GM12874 (cell line): Measurements from ENCODE around the gene ITGB2.

Source experiments
- TF ChIP-seq, protein P1 (sequence below): IDR thresholded peaks from 2 replicates; pipeline ENCODE4 v1.5.1; 2011; ENCODE audit warnings: low read depth, mild to moderate bottlenecking, control low read depth, low read length, moderate library complexity; ENCODE audit not compliant: insufficient read depth

The ITGB2 gene

DNA sequence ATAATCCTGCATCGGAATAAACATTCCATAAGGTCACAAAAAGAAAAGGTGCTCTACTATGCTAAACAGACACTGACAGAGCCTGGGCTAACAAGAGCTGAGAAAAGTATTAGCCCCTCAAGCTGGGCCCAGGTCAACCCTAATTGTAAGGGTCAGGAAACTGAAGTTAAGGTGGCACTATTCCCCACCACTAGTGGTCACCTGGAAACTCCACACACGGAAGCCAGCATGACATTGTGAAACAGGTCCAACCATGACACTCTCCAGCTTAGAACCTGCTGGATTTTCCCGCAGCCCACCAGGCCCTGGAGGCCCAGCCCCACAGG lies 48.4 kb downstream of the ITGB2 start:
- TF ChIP-seq, protein P1, sequence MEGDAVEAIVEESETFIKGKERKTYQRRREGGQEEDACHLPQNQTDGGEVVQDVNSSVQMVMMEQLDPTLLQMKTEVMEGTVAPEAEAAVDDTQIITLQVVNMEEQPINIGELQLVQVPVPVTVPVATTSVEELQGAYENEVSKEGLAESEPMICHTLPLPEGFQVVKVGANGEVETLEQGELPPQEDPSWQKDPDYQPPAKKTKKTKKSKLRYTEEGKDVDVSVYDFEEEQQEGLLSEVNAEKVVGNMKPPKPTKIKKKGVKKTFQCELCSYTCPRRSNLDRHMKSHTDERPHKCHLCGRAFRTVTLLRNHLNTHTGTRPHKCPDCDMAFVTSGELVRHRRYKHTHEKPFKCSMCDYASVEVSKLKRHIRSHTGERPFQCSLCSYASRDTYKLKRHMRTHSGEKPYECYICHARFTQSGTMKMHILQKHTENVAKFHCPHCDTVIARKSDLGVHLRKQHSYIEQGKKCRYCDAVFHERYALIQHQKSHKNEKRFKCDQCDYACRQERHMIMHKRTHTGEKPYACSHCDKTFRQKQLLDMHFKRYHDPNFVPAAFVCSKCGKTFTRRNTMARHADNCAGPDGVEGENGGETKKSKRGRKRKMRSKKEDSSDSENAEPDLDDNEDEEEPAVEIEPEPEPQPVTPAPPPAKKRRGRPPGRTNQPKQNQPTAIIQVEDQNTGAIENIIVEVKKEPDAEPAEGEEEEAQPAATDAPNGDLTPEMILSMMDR, result no peak

DNA sequence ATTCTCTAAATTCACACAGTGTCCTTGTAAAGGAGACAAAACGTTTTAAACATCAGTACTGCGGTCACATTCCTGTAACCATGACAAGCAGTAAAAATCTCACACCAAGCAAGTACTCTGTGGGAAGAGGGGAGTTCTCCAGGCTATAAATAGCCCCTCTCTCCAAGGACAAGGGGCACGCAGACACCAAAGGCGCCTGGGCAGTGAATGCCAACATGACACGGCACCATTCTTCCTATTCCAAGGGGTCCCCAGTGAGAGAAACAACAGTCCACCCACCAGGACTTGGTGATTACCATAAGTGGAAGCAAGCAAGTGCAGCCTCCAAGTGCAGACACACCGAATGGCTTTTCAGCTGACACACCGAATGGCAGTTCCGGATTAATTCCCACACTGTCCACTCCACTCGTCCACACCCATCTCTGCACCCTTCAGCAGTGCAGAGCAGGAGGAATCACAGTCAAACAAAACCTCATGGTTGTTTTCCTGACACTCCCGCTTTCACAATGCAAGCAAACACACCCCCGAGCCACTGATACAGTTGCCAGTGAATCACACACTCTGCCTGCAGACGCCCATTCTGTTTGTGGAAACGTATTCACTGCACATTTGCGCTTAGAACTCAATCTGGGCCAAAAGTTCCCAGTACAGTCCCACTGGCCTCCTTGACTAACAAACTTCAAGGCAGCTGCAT lies 49.0 kb downstream of the ITGB2 start:
- TF ChIP-seq, protein P1, result no peak

DNA sequence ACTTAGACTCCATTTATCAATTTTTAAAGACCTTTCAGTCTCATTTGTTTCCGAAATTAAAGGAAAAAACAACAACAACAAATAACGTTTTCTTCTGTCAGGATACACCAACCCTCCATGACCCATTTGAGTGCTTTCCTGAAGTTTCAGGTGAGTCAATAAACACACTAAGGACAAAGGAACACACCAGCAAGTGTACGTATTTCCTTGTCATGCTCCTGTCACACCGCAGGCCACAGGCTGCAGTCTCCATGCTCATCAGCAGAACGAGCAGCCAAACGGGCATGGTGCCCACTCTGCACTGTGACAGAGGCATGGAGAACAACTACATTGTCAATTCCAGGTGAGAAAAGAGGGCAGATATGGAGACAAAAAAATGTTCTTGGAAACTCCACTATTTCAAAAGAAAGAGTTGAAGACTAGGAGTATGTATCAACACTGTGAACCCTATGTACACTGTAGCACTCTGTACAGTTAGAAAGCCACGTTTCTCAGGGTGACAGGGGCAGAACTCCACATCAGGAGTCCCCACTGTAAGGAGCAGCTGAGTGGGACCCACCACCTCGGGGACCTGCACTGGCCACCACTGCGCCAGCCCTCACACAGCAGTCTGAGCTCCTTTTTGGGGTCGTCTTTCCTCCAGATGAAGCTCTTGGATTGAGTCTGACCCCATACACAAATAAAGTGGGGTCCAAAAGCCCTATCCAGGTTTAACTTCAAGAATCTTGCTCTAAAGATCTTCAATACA lies 49.8 kb downstream of the ITGB2 start:
- TF ChIP-seq, protein P1, result no peak

DNA sequence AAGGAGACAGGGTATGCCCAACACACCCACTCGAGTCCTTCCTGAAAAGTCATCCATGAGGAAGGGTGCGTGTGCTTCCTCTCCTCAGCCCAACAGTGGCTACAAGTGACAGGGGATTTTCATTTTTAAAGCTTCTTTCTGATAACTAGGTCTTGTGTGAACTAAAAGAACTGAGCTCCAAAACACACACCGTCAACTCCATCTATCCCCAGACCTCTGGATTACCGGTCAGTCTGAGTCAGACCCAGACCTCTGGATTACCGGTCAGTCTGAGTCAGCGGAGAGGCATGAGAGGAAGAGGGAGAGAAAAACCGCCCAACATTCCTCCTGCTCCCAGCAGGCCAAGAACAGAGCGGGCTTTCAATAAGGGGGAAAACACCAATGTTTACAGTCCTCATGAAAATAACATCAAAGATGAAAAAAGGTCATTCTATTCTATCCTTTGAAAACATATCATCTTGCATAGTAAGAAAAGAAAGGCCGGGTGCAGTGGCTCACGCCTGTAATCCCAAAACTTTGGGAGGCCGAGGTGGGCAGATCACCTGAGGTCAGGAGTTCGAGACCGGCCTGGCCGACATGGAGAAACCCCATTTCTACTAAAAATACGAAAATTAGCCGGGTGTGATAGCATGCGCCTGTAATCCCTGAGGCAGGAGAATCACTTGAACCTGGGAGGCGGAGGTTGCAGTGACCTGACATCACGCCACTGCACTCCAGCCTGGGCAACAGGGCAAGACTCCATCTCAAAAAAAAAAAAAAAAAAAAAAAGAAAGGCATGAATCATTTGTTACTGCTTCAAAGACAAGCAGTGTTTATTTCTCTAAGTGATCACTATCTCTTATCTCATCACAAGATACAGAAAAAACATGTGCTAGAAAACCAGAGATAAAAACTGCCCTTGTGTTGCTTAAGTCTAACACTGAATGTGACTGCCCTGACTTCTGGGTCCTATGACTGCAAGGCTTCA lies 50.6 kb downstream of the ITGB2 start:
- TF ChIP-seq, protein P1, result no peak

DNA sequence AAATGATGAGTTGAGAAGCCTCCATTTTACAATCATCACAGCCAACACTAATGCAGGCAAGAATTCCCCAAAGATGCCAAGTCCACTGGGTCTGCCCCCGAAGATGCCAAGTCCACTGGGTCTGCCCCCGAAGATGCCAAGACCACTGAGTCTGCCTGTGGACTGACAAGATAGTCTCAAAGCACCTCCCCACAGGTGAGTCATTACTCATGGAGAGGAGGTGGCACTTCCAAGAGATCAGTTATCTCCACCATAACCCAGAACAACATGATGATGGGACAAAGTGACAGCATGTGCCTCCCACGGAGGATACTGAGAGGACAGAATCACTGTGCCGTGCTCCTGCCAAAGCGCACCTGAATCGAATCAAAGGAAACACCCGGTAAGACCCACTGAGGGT lies 52.0 kb downstream of the ITGB2 start:
- TF ChIP-seq, protein P1, result no peak

DNA sequence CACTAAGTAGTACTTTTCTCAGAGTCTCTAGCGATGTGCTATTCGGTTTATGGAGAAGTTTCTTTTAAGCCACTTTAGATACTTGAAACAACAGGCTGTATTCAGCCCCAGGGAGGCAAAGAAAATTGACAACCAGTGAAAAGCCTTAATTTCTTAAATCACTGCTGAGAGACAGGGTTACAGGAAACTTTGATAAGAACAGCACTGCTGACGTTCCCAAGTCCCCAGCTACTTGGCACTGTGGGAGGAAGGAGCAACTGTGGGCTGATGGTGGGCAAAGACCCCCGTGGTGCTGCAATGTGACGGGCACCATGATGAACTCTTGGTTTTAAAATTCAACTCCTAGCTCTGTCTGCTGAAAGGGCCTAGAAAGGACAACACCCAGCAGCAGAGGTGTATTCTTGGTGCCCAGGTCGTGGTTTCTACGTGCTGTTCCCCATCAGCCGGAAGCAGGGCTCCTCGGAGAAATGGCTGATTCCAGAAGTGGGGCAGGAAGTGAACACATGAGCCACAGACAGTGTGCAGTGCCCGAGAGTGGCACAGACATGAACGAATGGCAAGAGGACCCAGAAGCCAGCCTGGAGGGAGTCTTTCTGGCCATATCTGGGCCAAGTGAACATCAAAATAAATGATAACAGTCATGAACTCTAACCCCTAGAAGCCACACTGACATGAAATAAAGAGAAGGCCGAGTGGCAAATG lies 52.5 kb downstream of the ITGB2 start:
- TF ChIP-seq, protein P1, result no peak
